ENCODE data around the gene THSD8. TPM values are rescaled to one million over a fixed set of nuclear protein-coding genes. Genes with fewer than 3 reads are reported as not detected.

Gene THSD8
- total and polyA plus RNA-seq, 2 experiments from 2014 or later = 15.0 TPM; not detected in 1

GRCh38 chr19:12763100-12763499 is 38.8 kb upstream of the THSD8 start:
- no peaks in the 10 kb centered on the region for H3K9me3 ChIP-seq (ENCODE audit: low read depth)
- no peaks in the 10 kb centered on the region for H3K36me3 ChIP-seq
- no peak for TF ChIP-seq CTCF (IDR thresholded peaks at IDR 0.05; ENCODE audit: low read depth, low read length)
- H3K4me3 ChIP-seq = no peak overlapping the region
- no peak overlapping the region for H3K27ac ChIP-seq
- no peaks in the 10 kb centered on the region for H3K4me1 ChIP-seq (ENCODE audit: low read depth)
- DNase-seq (ENCODE audit: low read depth in 1 of 2, low spot score in 1 of 2) = no peak
- H3K27me3 ChIP-seq = no peaks in the 10 kb centered on the region

- Histone ChIP-seq H3K36me3 (no peaks in the 10 kb centered on the region), H3K27me3 (no peaks in the 10 kb centered on the region), H3K4me3 (no peak overlapping the region), H3K27ac (no peak overlapping the region), H3K9me3 (ENCODE audit: low read depth) (no peaks in the 10 kb centered on the region), H3K4me1 (ENCODE audit: low read depth) (no peaks in the 10 kb centered on the region)
- DNase-seq (ENCODE audit: low read depth in 1 of 2, low spot score in 1 of 2) = no peak
- TF ChIP-seq CTCF (IDR thresholded peaks at IDR 0.05; ENCODE audit: low read depth, low read length) = no peak
Observed at GRCh38 chr19:12764698-12765097, 37.2 kb upstream of the THSD8 start.

GRCh38 chr19:12766051-12766521 is 35.8 kb upstream of the THSD8 start:
- no peaks in the 10 kb centered on the region for H3K36me3 ChIP-seq
- no peak overlapping the region for H3K27ac ChIP-seq
- peak overlapping the region; percentile 34 for H3K4me3 ChIP-seq
- DNase-seq (ENCODE audit: low read depth in 1 of 2, low spot score in 1 of 2) = peak in 1 of 2 donors; percentile 88
- no peaks in the 10 kb centered on the region for H3K27me3 ChIP-seq
- H3K4me1 ChIP-seq (ENCODE audit: low read depth) = no peaks in the 10 kb centered on the region
- H3K9me3 ChIP-seq (ENCODE audit: low read depth) = no peaks in the 10 kb centered on the region
- TF ChIP-seq CTCF (IDR thresholded peaks at IDR 0.05; ENCODE audit: low read depth, low read length) = no peak

- no peak for TF ChIP-seq CTCF (IDR thresholded peaks at IDR 0.05; ENCODE audit: low read depth, low read length)
- no peaks in the 10 kb centered on the region for H3K9me3 ChIP-seq (ENCODE audit: low read depth)
- H3K4me3 ChIP-seq = no peak overlapping the region
- no peaks in the 10 kb centered on the region for H3K4me1 ChIP-seq (ENCODE audit: low read depth)
- H3K27me3 ChIP-seq = no peaks in the 10 kb centered on the region
- no peak for DNase-seq (ENCODE audit: low read depth in 1 of 2, low spot score in 1 of 2)
- H3K27ac ChIP-seq = no peak overlapping the region
- H3K36me3 ChIP-seq = no peaks in the 10 kb centered on the region
Observed at GRCh38 chr19:12767150-12767549, 34.7 kb upstream of the THSD8 start.

- Histone ChIP-seq H3K27me3 (no peaks in the 10 kb centered on the region), H3K36me3 (no peaks in the 10 kb centered on the region)
- TF ChIP-seq CTCF (IDR thresholded peaks at IDR 0.05; ENCODE audit: low read depth, low read length) = no peak
Observed at GRCh38 chr19:12767666-12768065, 34.2 kb upstream of the THSD8 start.

GRCh38 chr19:12769689-12770088 is 32.2 kb upstream of the THSD8 start:
- Histone ChIP-seq H3K27me3 (no peaks in the 10 kb centered on the region), H3K4me3 (no peak overlapping the region), H3K36me3 (no peaks in the 10 kb centered on the region), H3K9me3 (ENCODE audit: low read depth) (no peaks in the 10 kb centered on the region), H3K4me1 (ENCODE audit: low read depth) (no peaks in the 10 kb centered on the region), H3K27ac (no peak overlapping the region)
- peak in 1 of 2 donors; percentile 78 for DNase-seq (ENCODE audit: low read depth in 1 of 2, low spot score in 1 of 2)
- no peak for TF ChIP-seq CTCF (IDR thresholded peaks at IDR 0.05; ENCODE audit: low read depth, low read length)

More at GRCh38 chr19:12767666-12768065, 34.2 kb upstream of the THSD8 start:
- DNase-seq (ENCODE audit: low read depth in 1 of 2, low spot score in 1 of 2) = no peak
- Histone ChIP-seq H3K4me3 (no peak overlapping the region), H3K27ac (no peak overlapping the region), H3K4me1 (ENCODE audit: low read depth) (no peaks in the 10 kb centered on the region), H3K9me3 (ENCODE audit: low read depth) (no peaks in the 10 kb centered on the region)

Measured in cardiac muscle cell (in vitro differentiated cells and primary cell).